ENCODE results near the gene EFEMP1. TPM values are rescaled to one million over a fixed set of nuclear protein-coding genes. Genes with fewer than 3 reads are reported as not detected.

EFEMP1 gene
- polyA plus RNA-seq, 1 donor, result 38.0 TPM

GRCh38 chr2:55856936-55857335 is 66.6 kb downstream of the EFEMP1 start:
- no peak overlapping the region for H3K27ac ChIP-seq (ENCODE audit: low read length)
- H3K27me3 ChIP-seq (ENCODE audit: control insufficient read depth, insufficient read depth, low read length), result no peaks in the 10 kb centered on the region
- H3K4me1 ChIP-seq (ENCODE audit: control insufficient read depth, insufficient read depth, low read length), result no peaks in the 10 kb centered on the region
- H3K9me3 ChIP-seq (ENCODE audit: control insufficient read depth, low read depth, low read length), result no peaks in the 10 kb centered on the region
- 100% methylated on average over 1 of the region's 3 CpGs for WGBS (ENCODE audit: insufficient coverage, low lambda C conversion rate)
- no peaks in the 10 kb centered on the region for H3K36me3 ChIP-seq (ENCODE audit: control insufficient read depth, insufficient read depth, low read length)
- DNase-seq, result no peak
- H3K4me3 ChIP-seq (ENCODE audit: low read length), result no peak overlapping the region

DNA sequence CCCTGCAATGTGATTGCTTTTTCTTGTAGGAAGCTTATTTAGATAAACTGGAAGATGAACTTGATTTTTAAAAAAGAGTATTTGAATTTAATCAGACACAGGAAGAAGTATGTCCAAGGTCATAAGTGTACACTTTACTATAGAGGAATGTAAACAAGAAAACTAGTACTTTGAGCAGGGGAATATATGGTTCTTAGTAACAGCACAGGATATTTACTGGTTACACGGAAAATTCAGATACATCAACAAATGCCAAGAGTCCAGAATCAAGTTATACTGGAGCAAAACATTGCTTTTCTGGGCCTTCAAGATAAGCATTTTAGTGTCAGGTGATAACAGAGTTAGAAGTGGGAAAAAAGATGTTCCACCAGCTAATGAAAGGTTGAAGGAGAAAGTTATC is 75.5 kb downstream of the EFEMP1 start:
- Histone ChIP-seq H3K27me3 (ENCODE audit: control insufficient read depth, insufficient read depth, low read length) (no peaks in the 10 kb centered on the region), H3K27ac (ENCODE audit: low read length) (no peak overlapping the region), H3K4me3 (ENCODE audit: low read length) (no peak overlapping the region), H3K36me3 (ENCODE audit: control insufficient read depth, insufficient read depth, low read length) (no peaks in the 10 kb centered on the region), H3K9me3 (ENCODE audit: control insufficient read depth, low read depth, low read length) (no peaks in the 10 kb centered on the region), H3K4me1 (ENCODE audit: control insufficient read depth, insufficient read depth, low read length) (peaks cover 7% of the 10 kb centered on the region)
- DNase-seq, result peak in 1 of 2 donors; percentile 26
- WGBS (ENCODE audit: insufficient coverage, low lambda C conversion rate), result no CpG with 5 or more reads among the region's 1 CpG

- H3K4me1 ChIP-seq (ENCODE audit: control insufficient read depth, insufficient read depth, low read length), result peaks cover 21% of the 10 kb centered on the region
- H3K36me3 ChIP-seq (ENCODE audit: control insufficient read depth, insufficient read depth, low read length), result no peaks in the 10 kb centered on the region
- no peak for DNase-seq
- H3K27me3 ChIP-seq (ENCODE audit: control insufficient read depth, insufficient read depth, low read length), result no peaks in the 10 kb centered on the region
- no CpG with 5 or more reads among the region's 1 CpG for WGBS (ENCODE audit: insufficient coverage, low lambda C conversion rate)
- H3K9me3 ChIP-seq (ENCODE audit: control insufficient read depth, low read depth, low read length), result no peaks in the 10 kb centered on the region
- no peak overlapping the region for H3K27ac ChIP-seq (ENCODE audit: low read length)
- no peak overlapping the region for H3K4me3 ChIP-seq (ENCODE audit: low read length)
These were observed 77.2 kb downstream of the EFEMP1 start for GRCh38 chr2:55846426-55846825.

DNA sequence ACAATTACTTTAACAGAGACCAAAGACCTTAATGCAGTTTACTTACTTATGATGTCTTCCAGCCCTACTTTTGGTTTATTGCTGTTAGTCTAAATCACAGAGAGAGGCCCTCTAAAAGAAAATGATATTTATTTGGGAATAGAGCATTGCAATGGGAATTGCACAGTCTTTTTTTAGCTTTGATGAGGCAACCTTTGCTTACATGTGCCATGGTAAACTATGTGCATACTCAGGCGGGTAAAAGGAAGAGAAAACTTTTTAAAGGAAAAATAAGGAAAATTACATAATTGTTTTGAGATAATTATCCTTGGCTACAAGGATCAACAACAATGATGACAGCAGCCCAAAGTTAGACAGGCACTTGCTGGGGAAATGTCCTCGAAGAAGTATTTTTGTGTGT is 78.6 kb downstream of the EFEMP1 start:
- WGBS (ENCODE audit: insufficient coverage, low lambda C conversion rate), result 100% methylated on average over 2 of the region's 2 CpGs
- no peaks in the 10 kb centered on the region for H3K27me3 ChIP-seq (ENCODE audit: control insufficient read depth, insufficient read depth, low read length)
- H3K27ac ChIP-seq (ENCODE audit: low read length), result no peak overlapping the region

GRCh38 chr2:55843994-55844345 is 79.6 kb downstream of the EFEMP1 start:
- H3K4me1 ChIP-seq (ENCODE audit: control insufficient read depth, insufficient read depth, low read length), result peaks cover 25% of the 10 kb centered on the region
- H3K27ac ChIP-seq (ENCODE audit: low read length), result no peak overlapping the region
- WGBS (ENCODE audit: insufficient coverage, low lambda C conversion rate), result 60% methylated on average over 1 of the region's 1 CpG
- no peak overlapping the region for H3K4me3 ChIP-seq (ENCODE audit: low read length)
- DNase-seq, result no peak
- no peaks in the 10 kb centered on the region for H3K9me3 ChIP-seq (ENCODE audit: control insufficient read depth, low read depth, low read length)
- H3K27me3 ChIP-seq (ENCODE audit: control insufficient read depth, insufficient read depth, low read length), result no peaks in the 10 kb centered on the region
- no peaks in the 10 kb centered on the region for H3K36me3 ChIP-seq (ENCODE audit: control insufficient read depth, insufficient read depth, low read length)

More for the DNA sequence above, 78.6 kb downstream of the EFEMP1 start:
- DNase-seq, result no peak
- Histone ChIP-seq H3K4me1 (ENCODE audit: control insufficient read depth, insufficient read depth, low read length) (peaks cover 21% of the 10 kb centered on the region), H3K4me3 (ENCODE audit: low read length) (no peak overlapping the region), H3K9me3 (ENCODE audit: control insufficient read depth, low read depth, low read length) (no peaks in the 10 kb centered on the region), H3K36me3 (ENCODE audit: control insufficient read depth, insufficient read depth, low read length) (no peaks in the 10 kb centered on the region)

- Histone ChIP-seq H3K4me1 (ENCODE audit: control insufficient read depth, insufficient read depth, low read length) (peaks cover 27% of the 10 kb centered on the region), H3K27ac (ENCODE audit: low read length) (peak overlapping the region; percentile 72), H3K36me3 (ENCODE audit: control insufficient read depth, insufficient read depth, low read length) (no peaks in the 10 kb centered on the region), H3K9me3 (ENCODE audit: control insufficient read depth, low read depth, low read length) (no peaks in the 10 kb centered on the region), H3K27me3 (ENCODE audit: control insufficient read depth, insufficient read depth, low read length) (no peaks in the 10 kb centered on the region), H3K4me3 (ENCODE audit: low read length) (no peak overlapping the region)
- no CpG with 5 or more reads among the region's 6 CpGs for WGBS (ENCODE audit: insufficient coverage, low lambda C conversion rate)
- DNase-seq, result peak; percentile 92 to 97
These were observed 80.2 kb downstream of the EFEMP1 start for GRCh38 chr2:55843096-55843993.

DNA sequence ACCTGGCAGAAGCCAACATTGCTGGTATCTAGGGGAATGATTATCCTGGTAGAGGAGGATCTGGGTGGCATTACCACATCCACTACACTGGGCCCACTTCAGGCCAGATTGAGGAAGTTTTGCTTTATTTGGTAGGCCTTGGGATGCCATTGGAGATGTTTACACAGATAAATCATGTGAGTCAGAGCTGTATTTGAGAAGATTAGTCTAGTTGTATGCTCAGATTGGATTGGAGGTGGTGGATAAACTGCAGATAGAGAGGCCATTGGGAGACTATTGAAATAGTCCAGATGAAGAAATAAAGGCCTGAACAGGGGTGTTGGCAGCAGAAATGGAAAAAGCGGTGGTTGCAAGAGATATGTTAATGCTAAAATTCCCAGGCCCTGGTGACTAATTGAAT is 81.5 kb downstream of the EFEMP1 start:
- H3K27ac ChIP-seq (ENCODE audit: low read length), result peak overlapping the region; percentile 72
- no CpG with 5 or more reads among the region's 1 CpG for WGBS (ENCODE audit: insufficient coverage, low lambda C conversion rate)
- no peak for DNase-seq
- peaks cover 30% of the 10 kb centered on the region for H3K4me1 ChIP-seq (ENCODE audit: control insufficient read depth, insufficient read depth, low read length)
- no peaks in the 10 kb centered on the region for H3K27me3 ChIP-seq (ENCODE audit: control insufficient read depth, insufficient read depth, low read length)
- no peaks in the 10 kb centered on the region for H3K36me3 ChIP-seq (ENCODE audit: control insufficient read depth, insufficient read depth, low read length)
- H3K9me3 ChIP-seq (ENCODE audit: control insufficient read depth, low read depth, low read length), result no peaks in the 10 kb centered on the region
- no peak overlapping the region for H3K4me3 ChIP-seq (ENCODE audit: low read length)

- Histone ChIP-seq H3K4me3 (ENCODE audit: low read length) (no peak overlapping the region), H3K36me3 (ENCODE audit: control insufficient read depth, insufficient read depth, low read length) (no peaks in the 10 kb centered on the region), H3K9me3 (ENCODE audit: control insufficient read depth, low read depth, low read length) (no peaks in the 10 kb centered on the region), H3K27ac (ENCODE audit: low read length) (no peak overlapping the region), H3K4me1 (ENCODE audit: control insufficient read depth, insufficient read depth, low read length) (peaks cover 30% of the 10 kb centered on the region), H3K27me3 (ENCODE audit: control insufficient read depth, insufficient read depth, low read length) (no peaks in the 10 kb centered on the region)
- DNase-seq, result no peak
- no CpG with 5 or more reads among the region's 1 CpG for WGBS (ENCODE audit: insufficient coverage, low lambda C conversion rate)
These were observed 83.1 kb downstream of the EFEMP1 start for GRCh38 chr2:55840460-55840859.

- no peak overlapping the region for H3K27ac ChIP-seq (ENCODE audit: low read length)
- no peaks in the 10 kb centered on the region for H3K9me3 ChIP-seq (ENCODE audit: control insufficient read depth, low read depth, low read length)
- peak; percentile 37 to 57 for DNase-seq
- H3K4me1 ChIP-seq (ENCODE audit: control insufficient read depth, insufficient read depth, low read length), result peaks cover 30% of the 10 kb centered on the region
- 49% methylated on average over 5 of the region's 7 CpGs for WGBS (ENCODE audit: insufficient coverage, low lambda C conversion rate)
- no peaks in the 10 kb centered on the region for H3K36me3 ChIP-seq (ENCODE audit: control insufficient read depth, insufficient read depth, low read length)
- no peaks in the 10 kb centered on the region for H3K27me3 ChIP-seq (ENCODE audit: control insufficient read depth, insufficient read depth, low read length)
- no peak overlapping the region for H3K4me3 ChIP-seq (ENCODE audit: low read length)
These were observed 84.3 kb downstream of the EFEMP1 start for GRCh38 chr2:55839182-55839819.

DNA sequence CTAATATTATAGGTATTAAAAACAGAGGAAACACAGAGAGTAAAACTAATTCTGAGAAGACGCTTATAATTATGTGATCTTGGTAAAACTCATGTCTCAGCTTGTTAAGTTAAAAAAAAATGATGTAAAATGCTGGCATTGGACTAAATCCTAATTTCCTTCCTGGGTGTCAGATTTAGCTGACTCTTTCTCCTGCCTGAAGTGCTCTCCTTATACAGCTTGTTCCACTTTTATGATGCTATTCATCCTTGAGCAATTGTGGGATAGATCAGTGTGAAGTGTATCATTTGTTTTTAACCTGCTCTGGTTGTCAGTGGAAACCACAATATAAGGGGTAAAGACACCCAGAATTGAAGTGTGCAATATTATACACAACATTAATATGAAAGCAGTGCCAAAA is 84.9 kb downstream of the EFEMP1 start:
- DNase-seq, result no peak
- Histone ChIP-seq H3K27ac (ENCODE audit: low read length) (no peak overlapping the region), H3K4me1 (ENCODE audit: control insufficient read depth, insufficient read depth, low read length) (peaks cover 25% of the 10 kb centered on the region), H3K27me3 (ENCODE audit: control insufficient read depth, insufficient read depth, low read length) (no peaks in the 10 kb centered on the region), H3K9me3 (ENCODE audit: control insufficient read depth, low read depth, low read length) (no peaks in the 10 kb centered on the region), H3K36me3 (ENCODE audit: control insufficient read depth, insufficient read depth, low read length) (no peaks in the 10 kb centered on the region), H3K4me3 (ENCODE audit: low read length) (no peak overlapping the region)
- no CpG with 5 or more reads among the region's 1 CpG for WGBS (ENCODE audit: insufficient coverage, low lambda C conversion rate)

All from large intestine (tissue), 3 donors.